Activated CD4-positive, alpha-beta T cell treated with anti-CD3 and anti-CD28 coated beads for 36 hours (primary cell): ENCODE results near the gene PRR12. TPM values are rescaled to one million over a fixed set of nuclear protein-coding genes. Genes with fewer than 3 reads are reported as not detected.
A peak's percentile ranks its signal among the peaks of the same experiment; 100 is the strongest.

Experiments used
- ATAC-seq: fragments of 200-7000 bp; cut with Tn5 transposase; one replicate; pipeline ENCODE4 v1.10.0; 2021; ENCODE audit warnings: mild to moderate bottlenecking, moderate library complexity
- CTCF ChIA-PET: fragments of 350-600 bp; sonication (Branson Sonifier 250); formaldehyde crosslinking; loops from one replicate; lab custom pipeline; 2021; ENCODE audit warnings: antibody characterized with exemption; lab: Charles Lee
- POLR2A ChIA-PET: fragments of 350-600 bp; sonication (Branson Sonifier 250); formaldehyde crosslinking; loops from one replicate; lab custom pipeline; 2021; ENCODE audit warnings: antibody characterized with exemption, inconsistent platforms; lab: Charles Lee
- DNase-seq: peaks from one replicate; pipeline ENCODE4 v3.0.0-alpha.2; 2020
- H3K27ac Mint-ChIP-seq: one replicate; pipeline ENCODE4 v1.8.0; 2021; ENCODE audit warnings: mixed read lengths
- H3K27me3 Mint-ChIP-seq: one replicate; pipeline ENCODE4 v1.8.0; 2021; ENCODE audit warnings: mixed read lengths
- H3K36me3 Mint-ChIP-seq: one replicate; pipeline ENCODE4 v1.8.0; 2021; ENCODE audit warnings: low read depth, mixed read lengths
- H3K4me1 Mint-ChIP-seq: one replicate; pipeline ENCODE4 v1.8.0; 2021; ENCODE audit warnings: mixed read lengths
- H3K4me3 Mint-ChIP-seq: one replicate; pipeline ENCODE4 v1.8.0; 2021; ENCODE audit warnings: mild to moderate bottlenecking, moderate library complexity, mixed read lengths
- H3K9me3 Mint-ChIP-seq: one replicate; pipeline ENCODE4 v1.8.0; 2021; ENCODE audit warnings: low read depth, mixed read lengths
- intact Hi-C, 2 experiments: fragments of 100-400 bp; cut with DNase I in 1 of 2; cut with micrococcal nuclease in 1 of 2; formaldehyde crosslinking; loops; one replicate each; pipeline versions ENCODE4 v1.14.2 to v1.15.1; 2022 to 2024; cut with DNase I, micrococcal nuclease
- total RNA-seq, 2 experiments: library from RNA; stranded (reverse); gene quantifications; one replicate each; pipeline ENCODE4 v1.2.3, GENCODE V29; 2021

Gene PRR12
- total RNA-seq, 2 experiments from 2014 or later: 21.0 to 22.7 TPM

DNA sequence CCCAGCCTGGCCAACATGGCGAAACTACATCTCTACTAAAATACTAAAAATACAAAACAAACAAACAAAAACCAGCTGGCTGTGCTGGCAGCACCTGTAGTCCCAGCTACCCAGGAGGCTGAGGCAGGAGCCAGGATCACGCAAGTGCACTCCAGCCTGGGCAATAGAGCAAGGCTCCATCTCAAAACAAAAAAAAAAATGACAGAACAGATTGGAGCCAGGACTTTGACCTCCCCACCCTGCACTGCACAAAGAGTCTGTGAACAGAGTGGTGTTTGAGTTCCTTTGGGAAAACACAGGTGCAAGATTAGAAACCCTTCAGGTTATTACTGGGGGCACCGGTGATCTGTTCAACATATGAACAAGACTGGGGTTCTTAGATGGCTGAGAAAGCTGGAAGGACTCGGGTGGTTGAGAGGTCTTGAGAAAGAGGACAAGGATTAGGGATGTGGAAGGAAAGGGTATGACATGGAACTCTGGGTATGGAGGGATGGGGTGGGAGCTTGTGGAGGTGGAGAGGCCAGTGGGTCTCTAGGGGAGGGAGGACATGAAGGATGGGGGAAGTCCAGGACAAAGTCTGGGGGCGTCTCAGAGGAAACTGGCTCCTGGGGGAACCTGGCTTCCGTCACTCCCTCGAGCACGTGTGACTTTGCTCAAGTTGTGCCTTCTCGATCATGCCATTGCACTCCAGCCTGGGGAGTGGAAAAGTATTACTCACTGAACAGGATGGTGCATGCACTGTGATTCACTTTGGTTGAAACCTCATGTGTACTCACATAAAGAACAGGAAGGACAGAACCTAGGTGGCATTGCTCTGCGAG lies 37.3 kb upstream of the PRR12 start:
- CTCF ChIA-PET: interaction anchor here (0.7 to 9.5 kb wide), 6 partner anchors 8 to 55 kb away, joined by 3 to 161 read pairs (median 7); no protein-coding TSS in a partner anchor
- H3K27ac Mint-ChIP-seq: peak overlapping the region; percentile 98
- intact Hi-C loops: loop anchor here (1.0 to 2.0 kb wide), 6 partner anchors 11 to 88 kb away; partner anchors contain the start of gene RPS11 (in 1 of the 2)
- no peaks in the 10 kb centered on the region for H3K27me3 Mint-ChIP-seq
- H3K9me3 Mint-ChIP-seq: no peaks in the 10 kb centered on the region
- H3K4me3 Mint-ChIP-seq: peak overlapping the region; percentile 36
- DNase-seq (peak; percentile 81), ATAC-seq (peak; percentile 78)
- peaks cover 45% of the 10 kb centered on the region for H3K36me3 Mint-ChIP-seq
- POLR2A ChIA-PET: interaction anchor here (0.5 to 0.9 kb wide), 3 partner anchors 12 to 60 kb away, joined by 3 to 5 read pairs (median 3); no protein-coding TSS in a partner anchor
- peaks cover 75% of the 10 kb centered on the region for H3K4me1 Mint-ChIP-seq

DNA sequence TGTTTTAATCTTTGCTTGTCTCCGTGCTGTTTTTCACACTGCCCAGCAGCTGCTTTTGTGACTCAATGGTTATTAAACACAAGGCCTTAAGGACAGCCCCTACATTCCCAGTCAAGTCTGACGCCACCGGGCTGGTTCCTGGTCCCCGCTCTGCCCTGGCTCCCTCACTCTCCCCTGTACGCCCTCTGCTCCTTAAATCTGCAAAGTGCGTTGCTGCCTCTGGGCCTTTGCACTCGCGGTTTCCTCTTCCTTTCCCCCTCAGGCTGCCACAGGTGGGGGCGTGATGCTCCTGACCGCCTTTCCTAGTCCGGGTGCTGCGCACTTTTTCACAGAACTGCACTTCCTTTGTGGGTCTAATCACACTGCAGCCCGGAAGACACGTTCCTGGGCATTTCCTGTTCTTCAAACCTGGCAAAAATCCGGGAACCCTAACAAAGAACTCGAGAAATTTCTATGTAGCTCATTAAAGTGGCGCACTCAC lies 36.2 kb upstream of the PRR12 start:
- ChIA-PET POLR2A (interaction anchor here (0.6 to 0.7 kb wide), 2 partner anchors 10 to 124 kb away, joined by 3 read pairs; no protein-coding TSS in a partner anchor), CTCF (interaction anchor here (0.8 to 9.5 kb wide), 6 partner anchors 7 to 56 kb away, joined by 3 to 161 read pairs (median 3); no protein-coding TSS in a partner anchor)
- peak overlapping the region; percentile 55 for H3K4me3 Mint-ChIP-seq
- intact Hi-C loops: loop anchor here (1.0 to 2.0 kb wide), 6 partner anchors 10 to 87 kb away; partner anchors contain the start of gene RPS11 (in 1 of the 2)
- H3K27ac Mint-ChIP-seq: peak overlapping the region; percentile 98
- peaks cover 56% of the 10 kb centered on the region for H3K36me3 Mint-ChIP-seq
- DNase-seq: peak; percentile 70
- H3K9me3 Mint-ChIP-seq: no peaks in the 10 kb centered on the region
- ATAC-seq: no peak
- H3K4me1 Mint-ChIP-seq: peaks cover 76% of the 10 kb centered on the region
- H3K27me3 Mint-ChIP-seq: no peaks in the 10 kb centered on the region

DNA sequence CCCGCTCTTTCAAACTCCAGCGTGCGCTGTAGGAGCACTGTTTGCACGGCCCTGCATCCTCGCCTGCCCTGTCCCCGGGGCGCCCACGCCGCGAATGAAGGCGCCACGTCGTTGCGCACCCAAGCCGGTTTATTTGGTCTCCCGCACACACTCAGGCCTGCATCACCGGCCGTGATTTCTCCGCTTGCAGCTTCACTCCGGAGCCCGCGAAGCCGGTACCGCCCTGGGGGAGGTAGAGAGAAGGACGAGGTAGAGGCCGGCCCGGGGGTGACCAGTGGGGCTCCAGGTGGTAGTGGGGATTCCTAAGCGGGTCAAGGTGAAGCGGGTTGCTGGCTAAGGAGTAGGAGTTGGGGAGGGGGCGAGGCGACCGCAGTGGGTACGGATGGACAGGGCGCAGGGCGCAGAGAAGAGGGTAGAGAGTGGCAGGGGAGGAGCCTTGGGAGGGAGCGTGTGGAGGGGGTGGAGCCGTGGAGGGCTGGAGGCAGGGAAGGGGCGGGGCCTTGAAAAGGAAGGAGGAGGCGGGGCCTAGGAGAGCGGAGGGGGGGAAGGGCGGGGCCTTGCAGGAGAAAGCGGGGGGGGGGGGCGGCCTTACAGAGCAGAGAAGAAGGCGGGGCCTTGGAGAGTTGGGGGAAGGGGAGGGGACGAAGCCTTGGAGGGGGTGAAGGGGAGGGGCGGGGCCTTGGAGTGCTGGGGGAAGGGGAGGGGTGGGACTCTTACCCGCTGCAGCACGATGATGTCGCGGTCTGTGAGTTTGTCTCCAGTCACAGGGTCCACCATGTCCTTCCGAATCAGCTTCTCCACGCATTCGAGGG lies 35.2 kb upstream of the PRR12 start:
- peak overlapping the region; percentile 35 for H3K4me3 Mint-ChIP-seq
- ChIA-PET POLR2A (interaction anchor here (1.5 kb wide), 1 partner anchor 121 kb away, joined by 3 read pairs; no protein-coding TSS in a partner anchor), CTCF (interaction anchor here (0.8 to 12.0 kb wide), 4 partner anchors 6 to 15 kb away, joined by 3 to 161 read pairs (median 4); no protein-coding TSS in a partner anchor)
- DNase-seq: peak; percentile 92
- H3K36me3 Mint-ChIP-seq: peaks cover 65% of the 10 kb centered on the region
- peaks cover 82% of the 10 kb centered on the region for H3K4me1 Mint-ChIP-seq
- peak; percentile 62 for ATAC-seq
- intact Hi-C loops: loop anchor here in 1 of 2 experiments (1.0 to 2.0 kb wide), 2 partner anchors 34 to 59 kb away; partner anchors contain the start of gene RPS11
- no peaks in the 10 kb centered on the region for H3K9me3 Mint-ChIP-seq
- H3K27me3 Mint-ChIP-seq: no peaks in the 10 kb centered on the region
- peak overlapping the region; percentile 98 for H3K27ac Mint-ChIP-seq

DNA sequence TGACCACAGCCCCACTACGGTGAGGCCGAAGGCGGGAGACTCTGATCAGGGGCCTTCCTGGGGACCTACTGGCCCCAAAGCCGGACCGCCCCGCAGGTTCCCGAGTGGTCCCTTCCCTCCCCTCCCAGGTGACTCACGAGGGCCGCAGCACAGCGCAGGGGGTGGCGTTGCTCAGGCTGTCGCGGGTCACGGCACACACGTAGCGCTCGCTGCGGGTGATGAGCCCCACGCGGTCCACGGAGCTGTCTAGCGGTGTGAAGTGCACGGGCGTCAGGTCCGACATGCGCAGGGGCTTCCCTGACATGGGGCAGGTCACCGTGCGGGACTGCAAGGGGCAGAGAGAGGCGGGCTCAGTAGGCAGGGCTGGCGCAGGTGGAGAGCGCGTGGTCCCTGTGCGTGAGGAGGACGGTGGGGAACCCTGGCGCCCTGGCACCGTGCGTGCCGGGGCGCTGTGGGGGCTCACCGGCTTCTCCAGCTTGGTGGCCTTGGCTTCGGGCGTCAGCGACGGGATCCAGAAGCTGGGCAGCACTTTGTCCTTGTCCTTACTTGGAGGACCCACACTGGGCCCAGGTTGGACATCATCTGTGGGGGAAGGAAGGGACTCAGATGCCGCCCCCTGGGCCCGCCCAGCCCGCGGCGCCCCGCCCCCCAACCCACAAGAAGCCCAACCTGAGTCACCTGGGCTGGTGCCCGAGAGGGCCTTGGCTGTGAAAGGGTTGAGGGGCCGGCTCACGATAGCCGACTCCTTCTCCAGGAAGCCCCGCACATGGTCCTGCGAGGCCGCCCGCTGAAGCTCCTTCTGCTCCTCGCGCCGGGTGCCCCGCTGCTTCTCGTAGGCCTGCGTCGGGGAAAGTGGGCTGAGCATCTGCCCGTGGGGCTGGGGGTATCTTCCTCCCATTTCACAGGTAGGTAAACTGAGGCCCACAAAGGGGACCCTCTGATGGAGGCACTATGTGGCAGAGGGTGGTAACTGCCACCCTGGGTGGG lies 34.3 kb upstream of the PRR12 start:
- peak overlapping the region; percentile 35 for H3K4me3 Mint-ChIP-seq
- POLR2A ChIA-PET: interaction anchor here (1.5 kb wide), 1 partner anchor 120 kb away, joined by 3 read pairs; no protein-coding TSS in a partner anchor
- peaks cover 64% of the 10 kb centered on the region for H3K36me3 Mint-ChIP-seq

GRCh38 chr19:49557641-49558325 lies 33.2 kb upstream of the PRR12 start:
- POLR2A ChIA-PET: no interaction called here
- no peaks in the 10 kb centered on the region for H3K27me3 Mint-ChIP-seq
- CTCF ChIA-PET: interaction anchor here (0.6 to 12.0 kb wide), 7 partner anchors 8 to 107 kb away, joined by 3 to 161 read pairs (median 4); no protein-coding TSS in a partner anchor
- H3K36me3 Mint-ChIP-seq: peaks cover 61% of the 10 kb centered on the region
- peak overlapping the region; percentile 94 for H3K27ac Mint-ChIP-seq
- H3K9me3 Mint-ChIP-seq: no peaks in the 10 kb centered on the region
- H3K4me1 Mint-ChIP-seq: peaks cover 89% of the 10 kb centered on the region
- intact Hi-C loops: no loop called here
- peak overlapping the region; percentile 31 for H3K4me3 Mint-ChIP-seq
- DNase-seq (peak; percentile 37), ATAC-seq (no peak)

More for the DNA sequence above, 34.3 kb upstream of the PRR12 start:
- Mint-ChIP-seq H3K27me3 (no peaks in the 10 kb centered on the region), H3K27ac (peak overlapping the region; percentile 58), H3K9me3 (no peaks in the 10 kb centered on the region), H3K4me1 (peaks cover 85% of the 10 kb centered on the region)
- CTCF ChIA-PET: interaction anchor here (0.6 to 12.0 kb wide), 2 partner anchors 6 to 13 kb away, joined by 4 to 161 read pairs; no protein-coding TSS in a partner anchor
- intact Hi-C loops: loop anchor here in 1 of 2 experiments (1.0 kb wide), 1 partner anchor 34 kb away; no protein-coding TSS in a partner anchor
- DNase-seq: peak; percentile 59
- ATAC-seq: no peak

DNA sequence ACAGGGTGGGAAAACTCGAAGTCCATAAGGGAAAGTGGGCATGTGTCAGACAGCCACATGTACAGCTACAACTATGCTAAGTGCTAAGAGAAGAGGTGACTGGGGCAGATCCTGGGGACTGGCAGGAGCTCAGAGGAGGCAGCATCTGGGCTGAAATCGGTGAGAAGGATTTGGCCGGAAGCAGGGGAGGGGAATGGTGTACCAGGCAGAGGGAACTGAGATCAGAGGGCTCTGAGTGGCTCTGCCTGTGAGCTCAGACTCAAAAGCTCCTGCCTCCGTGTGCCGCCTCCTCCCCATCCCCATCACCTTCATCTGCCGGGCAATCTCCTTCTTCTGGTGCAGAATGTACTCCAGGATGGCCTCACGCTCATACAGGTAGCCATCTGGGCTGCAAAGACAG lies 32.4 kb upstream of the PRR12 start:
- Mint-ChIP-seq H3K27ac (peak overlapping the region; percentile 94), H3K36me3 (peaks cover 61% of the 10 kb centered on the region), H3K27me3 (no peaks in the 10 kb centered on the region), H3K9me3 (no peaks in the 10 kb centered on the region), H3K4me3 (peak overlapping the region; percentile 74), H3K4me1 (peaks cover 86% of the 10 kb centered on the region)
- DNase-seq: peak; percentile 68
- intact Hi-C loops: no loop called here
- ChIA-PET CTCF (interaction anchor here (0.6 to 12.0 kb wide), 11 partner anchors 8 to 107 kb away, joined by 3 to 161 read pairs (median 4); partner anchors contain the start of genes BCL2L12 and IRF3), POLR2A (interaction anchor here (0.6 to 1.0 kb wide), 4 partner anchors 29 to 441 kb away, joined by 3 to 4 read pairs (median 4); no protein-coding TSS in a partner anchor)
- peak; percentile 20 for ATAC-seq

- ATAC-seq: no peak
- H3K36me3 Mint-ChIP-seq: peaks cover 60% of the 10 kb centered on the region
- DNase-seq: no peak
- no peaks in the 10 kb centered on the region for H3K27me3 Mint-ChIP-seq
- peaks cover 84% of the 10 kb centered on the region for H3K4me1 Mint-ChIP-seq
- peak overlapping the region; percentile 74 for H3K4me3 Mint-ChIP-seq
- H3K27ac Mint-ChIP-seq: peak overlapping the region; percentile 94
- CTCF ChIA-PET: interaction anchor here (0.6 to 12.0 kb wide), 7 partner anchors 9 to 1120 kb away, joined by 3 to 161 read pairs (median 10); partner anchors contain the start of genes BCL2L12 and IRF3
- H3K9me3 Mint-ChIP-seq: no peaks in the 10 kb centered on the region
- intact Hi-C loops: no loop called here
- POLR2A ChIA-PET: interaction anchor here (0.6 to 0.7 kb wide), 2 partner anchors 61 to 442 kb away, joined by 3 to 4 read pairs; no protein-coding TSS in a partner anchor
Observed at GRCh38 chr19:49559443-49559842, 31.5 kb upstream of the PRR12 start.

- H3K27me3 Mint-ChIP-seq: no peaks in the 10 kb centered on the region
- ATAC-seq (no peak), DNase-seq (peak; percentile 55)
- peaks cover 84% of the 10 kb centered on the region for H3K4me1 Mint-ChIP-seq
- intact Hi-C loops: loop anchor here in 1 of 2 experiments (10.0 kb wide), 1 partner anchor 685 kb away; the partner anchor contains the start of gene PPP1R15A
- H3K9me3 Mint-ChIP-seq: no peaks in the 10 kb centered on the region
- H3K36me3 Mint-ChIP-seq: peaks cover 60% of the 10 kb centered on the region
- H3K4me3 Mint-ChIP-seq: peak overlapping the region; percentile 74
- ChIA-PET POLR2A (interaction anchor here (0.5 to 0.6 kb wide), 3 partner anchors 13 to 52 kb away, joined by 3 to 4 read pairs (median 3); no protein-coding TSS in a partner anchor), CTCF (interaction anchor here (1.3 to 12.0 kb wide), 3 partner anchors 10 to 113 kb away, joined by 3 to 161 read pairs (median 30); no protein-coding TSS in a partner anchor)
- peak overlapping the region; percentile 94 for H3K27ac Mint-ChIP-seq
Observed at GRCh38 chr19:49559928-49560327, 31.1 kb upstream of the PRR12 start.
